ENCODE measurements around the gene OR2A5.

- peak in 1 of 4 donors; percentile 41 for TF ChIP-seq CTCF (IDR thresholded peaks at IDR 0.05)
- no peak for TF ChIP-seq POLR2A (IDR thresholded peaks at IDR 0.05)
These were observed 15.0 kb downstream of the OR2A5 start for GRCh38 chr7:144063710-144064109.
